ENCODE data around the gene LRRC15.

The LRRC15 gene

GRCh38 chr3:194328053-194328657 is 41.4 kb downstream of the LRRC15 start:
- peak; percentile 76 for DNase-seq (ENCODE audit: low read depth)
- no peak for TF ChIP-seq CTCF (conservative IDR thresholded peaks at IDR 0.05; ENCODE audit: control insufficient read depth, insufficient read depth, low read depth, low read length)
- H3K4me3 ChIP-seq (ENCODE audit: control insufficient read depth, low read depth, low read length) = no peak overlapping the region

- H3K4me3 ChIP-seq (ENCODE audit: control insufficient read depth, low read depth, low read length) = no peak overlapping the region
- TF ChIP-seq CTCF (conservative IDR thresholded peaks at IDR 0.05; ENCODE audit: control insufficient read depth, insufficient read depth, low read depth, low read length) = no peak
- DNase-seq (ENCODE audit: low read depth) = peak; percentile 36
Observed at GRCh38 chr3:194327218-194328052, 42.1 kb downstream of the LRRC15 start.

GRCh38 chr3:194326968-194327217 is 42.6 kb downstream of the LRRC15 start:
- DNase-seq (ENCODE audit: low read depth) = peak; percentile 40
- H3K4me3 ChIP-seq (ENCODE audit: control insufficient read depth, low read depth, low read length) = no peak overlapping the region
- TF ChIP-seq CTCF (conservative IDR thresholded peaks at IDR 0.05; ENCODE audit: control insufficient read depth, insufficient read depth, low read depth, low read length) = no peak

GRCh38 chr3:194326192-194326967 is 43.2 kb downstream of the LRRC15 start:
- H3K4me3 ChIP-seq (ENCODE audit: control insufficient read depth, low read depth, low read length) = no peak overlapping the region
- DNase-seq (ENCODE audit: low read depth) = peak; percentile 38
- no peak for TF ChIP-seq CTCF (conservative IDR thresholded peaks at IDR 0.05; ENCODE audit: control insufficient read depth, insufficient read depth, low read depth, low read length)

GRCh38 chr3:194325424-194326153 is 44.0 kb downstream of the LRRC15 start:
- no peak overlapping the region for H3K4me3 ChIP-seq (ENCODE audit: control insufficient read depth, low read depth, low read length)
- no peak for DNase-seq (ENCODE audit: low read depth)
- TF ChIP-seq CTCF (conservative IDR thresholded peaks at IDR 0.05; ENCODE audit: control insufficient read depth, insufficient read depth, low read depth, low read length) = no peak

- TF ChIP-seq CTCF (conservative IDR thresholded peaks at IDR 0.05; ENCODE audit: control insufficient read depth, insufficient read depth, low read depth, low read length) = no peak
- H3K4me3 ChIP-seq (ENCODE audit: control insufficient read depth, low read depth, low read length) = no peak overlapping the region
- DNase-seq (ENCODE audit: low read depth) = no peak
Observed at GRCh38 chr3:194324823-194325327, 44.7 kb downstream of the LRRC15 start.
